ENCODE results near the gene GRK4. TPM values are rescaled to one million over a fixed set of nuclear protein-coding genes. Genes with fewer than 3 reads are reported as not detected.

GRK4 gene
- total and polyA plus RNA-seq, 4 donors, result 1.0 to 2.2 (median 1.8) TPM

- WGBS, result 75% methylated on average over 12 of the region's 12 CpGs
- Histone ChIP-seq H3K4me3 (ENCODE audit: low read depth in 1 of 3, low read length in 3 of 3) (no peak overlapping the region), H3K36me3 (ENCODE audit: control insufficient read depth in 4 of 4, insufficient read depth in 3 of 4, low read depth in 1 of 4, low read length in 3 of 4) (peaks cover 11 to 33% (median 17%) of the 10 kb centered on the region in 4 donors), H3K4me1 (ENCODE audit: control insufficient read depth in 4 of 4, insufficient read depth in 4 of 4, low read length in 3 of 4) (peaks cover 0 to 21% (median 14%) of the 10 kb centered on the region in 4 donors), H3K9ac (ENCODE audit: low read depth in 1 of 2, low read length in 2 of 2) (no peak overlapping the region), H3K9me3 (ENCODE audit: control insufficient read depth in 4 of 4, low read length in 3 of 4) (no peaks in the 10 kb centered on the region), H3K27ac (ENCODE audit: low read depth in 1 of 2, low read length in 2 of 2) (peak overlapping the region; percentile 11 to 25), H3K27me3 (ENCODE audit: control insufficient read depth in 4 of 4, insufficient read depth in 4 of 4, low read length in 3 of 4) (no peaks in the 10 kb centered on the region)
- peak in 1 of 2 donors; percentile 11 for TF ChIP-seq RAD21 (IDR thresholded peaks at IDR 0.05)
- peak; percentile 12 to 32 for TF ChIP-seq HNF4A (conservative IDR thresholded peaks at IDR 0.05)
- TF ChIP-seq SP1 (IDR thresholded peaks at IDR 0.05), result peak; percentile 14
- TF ChIP-seq JUND (IDR thresholded peaks at IDR 0.05), result no peak
- TF ChIP-seq ATF3 (IDR thresholded peaks at IDR 0.05), result peak; percentile 51
- no peak for TF ChIP-seq YY1 (IDR thresholded peaks at IDR 0.05)
- no peak for TF ChIP-seq ZBTB33 (IDR thresholded peaks at IDR 0.05)
- DNase-seq (ENCODE audit: low spot score), result no peak
Measured at GRCh38 chr4:2930135-2930757, 33.1 kb upstream of the GRK4 start.

- H3K36me3 ChIP-seq (ENCODE audit: control insufficient read depth in 4 of 4, insufficient read depth in 3 of 4, low read depth in 1 of 4, low read length in 3 of 4), result peaks cover 10 to 28% (median 13%) of the 10 kb centered on the region in 4 donors
- H3K4me3 ChIP-seq (ENCODE audit: low read depth in 1 of 3, low read length in 3 of 3), result no peak overlapping the region
- H3K27ac ChIP-seq (ENCODE audit: low read depth in 1 of 2, low read length in 2 of 2), result peak overlapping the region in 1 of 2 donors; percentile 10
- no peaks in the 10 kb centered on the region for H3K27me3 ChIP-seq (ENCODE audit: control insufficient read depth in 4 of 4, insufficient read depth in 4 of 4, low read length in 3 of 4)
- H3K9ac ChIP-seq (ENCODE audit: low read depth in 1 of 2, low read length in 2 of 2), result no peak overlapping the region
- DNase-seq (ENCODE audit: low spot score), result no peak
- H3K4me1 ChIP-seq (ENCODE audit: control insufficient read depth in 4 of 4, insufficient read depth in 4 of 4, low read length in 3 of 4), result peaks cover 7 to 28% (median 19%) of the 10 kb centered on the region in 4 donors
- no peak for TF ChIP-seq FOXA2 (IDR thresholded peaks at IDR 0.05)
- TF ChIP-seq YY1 (IDR thresholded peaks at IDR 0.05), result no peak
- no peak for TF ChIP-seq GABPA (IDR thresholded peaks at IDR 0.05 in 1 of 2, conservative IDR thresholded peaks at IDR 0.05 in 1 of 2)
- TF ChIP-seq TAF1 (conservative IDR thresholded peaks at IDR 0.05), result no peak
- TF ChIP-seq REST (IDR thresholded peaks at IDR 0.05), result no peak
- no peak for TF ChIP-seq MAX (IDR thresholded peaks at IDR 0.05)
- no peak for TF ChIP-seq EGR1 (IDR thresholded peaks at IDR 0.05; ENCODE audit: low read depth in 2 of 2)
- H3K9me3 ChIP-seq (ENCODE audit: control insufficient read depth in 4 of 4, low read length in 3 of 4), result no peaks in the 10 kb centered on the region
- WGBS, result 85% methylated on average over 34 of the region's 34 CpGs
Measured at GRCh38 chr4:2930758-2931511, 32.4 kb upstream of the GRK4 start.

Measured in liver (tissue), 9 donors.